H9 (cell line): ENCODE measurements around the gene SYNPO2. TPM values are rescaled to one million over a fixed set of nuclear protein-coding genes. Genes with fewer than 3 reads are reported as not detected.

Experiments
- DNase-seq: peaks from one replicate; pipeline ENCODE4 v3.0.0-alpha.2; 2017
- H2AFZ ChIP-seq: one replicate; pipeline ENCODE4 v1.6.1; 2013; ENCODE audit warnings: mild to moderate bottlenecking, low read length, control low read depth, moderate library complexity
- H2AK5ac ChIP-seq: 2 replicates; pipeline ENCODE4 v1.6.1; 2013; ENCODE audit warnings: low read length, control low read depth, mixed read lengths; ENCODE audit not compliant: insufficient read length
- H2BK120ac ChIP-seq: one replicate; pipeline ENCODE4 v1.6.1; 2013; ENCODE audit warnings: low read depth, mild to moderate bottlenecking, low read length, control low read depth, inconsistent platforms; ENCODE audit not compliant: poor library complexity, severe bottlenecking
- H2BK12ac ChIP-seq: 2 replicates; pipeline ENCODE4 v1.6.1; 2013; ENCODE audit warnings: low read length, control low read depth, mixed read lengths, low read depth; ENCODE audit not compliant: insufficient read length
- H2BK15ac ChIP-seq: 2 replicates; pipeline ENCODE4 v1.6.1; 2013; ENCODE audit warnings: low read depth, low read length, control low read depth
- H2BK20ac ChIP-seq: one replicate; pipeline ENCODE4 v1.6.1; 2013; ENCODE audit warnings: low read depth, mild to moderate bottlenecking, low read length, control low read depth, inconsistent platforms; ENCODE audit not compliant: poor library complexity, severe bottlenecking
- H2BK5ac ChIP-seq: 2 replicates; pipeline ENCODE4 v1.6.1; 2013; ENCODE audit warnings: low read length, control low read depth, mixed read lengths; ENCODE audit not compliant: insufficient read length
- H3K14ac ChIP-seq: 2 replicates; pipeline ENCODE4 v1.6.1; 2013; ENCODE audit warnings: low read length, control low read depth; ENCODE audit not compliant: insufficient read depth
- H3K18ac ChIP-seq: 2 replicates; pipeline ENCODE4 v1.6.1; 2013; ENCODE audit warnings: low read depth, mild to moderate bottlenecking, mixed read lengths, low read length, control low read depth; ENCODE audit not compliant: insufficient read length
- H3K23ac ChIP-seq: 2 replicates; pipeline ENCODE4 v1.6.1; 2013; ENCODE audit warnings: low read length, control low read depth, mixed read lengths, low read depth; ENCODE audit not compliant: insufficient read length
- H3K23me2 ChIP-seq: 2 replicates; pipeline ENCODE4 v1.6.1; 2013; ENCODE audit warnings: low read depth, mild to moderate bottlenecking, mixed read lengths, low read length, control low read depth; ENCODE audit not compliant: insufficient read length, poor library complexity, severe bottlenecking
- H3K27ac ChIP-seq: 2 replicates; pipeline ENCODE4 v1.5.1; 2013; ENCODE audit warnings: low read length, control low read depth, mixed read lengths, low read depth; ENCODE audit not compliant: insufficient read length
- H3K27me3 ChIP-seq: 2 replicates; pipeline ENCODE4 v1.6.1; 2013; ENCODE audit warnings: low read length, control low read depth, inconsistent platforms; ENCODE audit not compliant: insufficient read depth
- H3K4ac ChIP-seq: 2 replicates; pipeline ENCODE4 v1.6.1; 2013; ENCODE audit warnings: low read depth, mild to moderate bottlenecking, control low read depth, inconsistent platforms, low read length, moderate library complexity
- H3K4me1 ChIP-seq: 2 replicates; pipeline ENCODE4 v1.6.1; 2013; ENCODE audit warnings: low read length, control low read depth, inconsistent platforms; ENCODE audit not compliant: insufficient read depth
- H3K4me2 ChIP-seq: 2 replicates; pipeline ENCODE4 v1.6.1; 2013; ENCODE audit warnings: low read length, control low read depth, mixed read lengths; ENCODE audit not compliant: insufficient read length, insufficient read depth
- H3K56ac ChIP-seq: 2 replicates; pipeline ENCODE4 v1.6.1; 2013; ENCODE audit warnings: low read depth, mild to moderate bottlenecking, mixed read lengths, low read length, control low read depth; ENCODE audit not compliant: insufficient read length
- H3K79me1 ChIP-seq: 2 replicates; pipeline ENCODE4 v1.6.1; 2013; ENCODE audit warnings: low read depth, mild to moderate bottlenecking, moderate library complexity, low read length, control low read depth, inconsistent platforms; ENCODE audit not compliant: insufficient read depth, poor library complexity, severe bottlenecking
- H3K79me2 ChIP-seq: 2 replicates; pipeline ENCODE4 v1.6.1; 2013; ENCODE audit warnings: low read length, control low read depth, inconsistent platforms; ENCODE audit not compliant: insufficient read depth
- H3K9ac ChIP-seq: 2 replicates; pipeline ENCODE4 v1.6.1; 2013; ENCODE audit warnings: low read length, control low read depth, mixed read lengths; ENCODE audit not compliant: insufficient read length; ENCODE audit errors: extremely low read depth
- H3K9me3 ChIP-seq: one replicate; pipeline ENCODE4 v1.6.1; 2013; ENCODE audit warnings: low read depth, low read length, inconsistent platforms; ENCODE audit not compliant: control insufficient read depth
- H3T11ph ChIP-seq: one replicate; pipeline ENCODE4 v1.6.1; 2013; ENCODE audit warnings: mild to moderate bottlenecking, low read length, control low read depth, inconsistent platforms
- H4K20me1 ChIP-seq: one replicate; pipeline ENCODE4 v1.6.1; 2013; ENCODE audit not compliant: control insufficient read depth, insufficient read length, insufficient read depth
- H4K5ac ChIP-seq: 2 replicates; pipeline ENCODE4 v1.6.1; 2013; ENCODE audit warnings: low read depth, mild to moderate bottlenecking, mixed read lengths, low read length, control low read depth; ENCODE audit not compliant: insufficient read length
- H4K8ac ChIP-seq: replicated peaks from 2 replicates; pipeline ENCODE4 v1.6.1; 2013; ENCODE audit warnings: low read length, control low read depth, mixed read lengths, low read depth; ENCODE audit not compliant: insufficient read length
- H4K91ac ChIP-seq: 2 replicates; pipeline ENCODE4 v1.6.1; 2013; ENCODE audit warnings: low read depth, mild to moderate bottlenecking, moderate library complexity, mixed read lengths, low read length, control low read depth; ENCODE audit not compliant: insufficient read length
- H3K27ac Mint-ChIP-seq, 3 experiments: 2 replicates in 2 of 3; 3 replicates in 1 of 3; pipeline ENCODE4 v1.8.0; 2020 to 2021; ENCODE audit warnings: mixed read lengths in 3 of 3, mild to moderate bottlenecking in 1 of 3, moderate library complexity in 1 of 3
- H3K27me3 Mint-ChIP-seq: 2 replicates; pipeline ENCODE4 v1.8.0; 2021; ENCODE audit warnings: low read depth, mild to moderate bottlenecking, moderate library complexity, mixed read lengths
- H3K36me3 Mint-ChIP-seq, 3 experiments: 2 replicates in 2 of 3; 3 replicates in 1 of 3; pipeline ENCODE4 v1.8.0; 2020 to 2021; ENCODE audit warnings: low read depth in 3 of 3, mixed read lengths in 3 of 3; ENCODE audit not compliant: insufficient read depth in 1 of 3
- H3K4me1 Mint-ChIP-seq, 2 experiments: 2 replicates each; pipeline ENCODE4 v1.8.0; 2020; ENCODE audit warnings: mixed read lengths in 2 of 2
- H3K4me3 Mint-ChIP-seq, 2 experiments: 2 replicates in 1 of 2; 3 replicates in 1 of 2; pipeline ENCODE4 v1.8.0; 2020 to 2021; ENCODE audit warnings: mild to moderate bottlenecking in 2 of 2, mixed read lengths in 2 of 2, moderate library complexity in 1 of 2
- H3K9me3 Mint-ChIP-seq, 2 experiments: 2 replicates in 1 of 2; 3 replicates in 1 of 2; pipeline ENCODE4 v1.8.0; 2020; ENCODE audit warnings: mild to moderate bottlenecking in 2 of 2, mixed read lengths in 2 of 2, moderate library complexity in 1 of 2
- WGBS: extraction: QIAGEN DNeasy Blood & Tissue Kit; methylation state at CpG from one replicate; pipeline ENCODE4 v1.1.7; 2013; ENCODE audit warnings: missing lambda C conversion rate, low lambda C conversion rate, mixed read lengths; ENCODE audit not compliant: insufficient read length; ENCODE audit errors: extremely low coverage; 5-methylcytosine and 5-hydroxymethylcytosine counted together
- total RNA-seq: library from RNA; stranded (reverse); gene quantifications from 2 replicates; pipeline ENCODE4 v1.2.1, GENCODE V29; 2021
- TF ChIP-seq, protein P1 (sequence below): fragments of 200-600 bp; sonication (generic); conservative IDR thresholded peaks from 3 replicates; pipeline ENCODE4 v1.8.0; 2021; ENCODE audit warnings: antibody characterized with exemption, mild to moderate bottlenecking

SYNPO2 gene
- total RNA-seq, 1 experiment from 2014 or later, result 1.1 TPM

DNA sequence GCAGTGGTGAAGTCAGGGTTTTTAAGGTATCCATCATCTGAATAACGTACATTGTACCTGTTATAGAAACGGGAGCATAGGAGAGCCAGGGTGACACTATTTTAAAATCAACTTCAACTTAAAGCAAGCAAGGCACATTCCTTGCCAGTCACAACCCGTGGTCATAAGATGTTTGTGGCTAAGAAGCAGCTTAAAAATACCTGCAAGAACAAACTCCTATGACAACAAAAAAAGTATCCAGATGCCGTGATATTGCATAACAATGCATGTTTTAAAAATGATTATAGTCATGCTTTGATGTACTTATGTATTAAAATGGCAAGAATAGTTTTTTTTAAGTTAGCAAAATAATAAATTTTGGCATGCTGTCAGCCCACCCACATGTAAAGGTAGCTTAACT is 16.5 kb upstream of the SYNPO2 start:
- WGBS, result no CpG with 5 or more reads among the region's 4 CpGs
- H4K8ac ChIP-seq, result no peak overlapping the region

More for the DNA sequence above, 16.5 kb upstream of the SYNPO2 start:
- H3K9ac ChIP-seq, result no peak overlapping the region
- H3K79me1 ChIP-seq, result no peaks in the 10 kb centered on the region
- peaks cover 23 to 26% of the 10 kb centered on the region in 2 experiments for H3K4me1 Mint-ChIP-seq
- H3K27me3 Mint-ChIP-seq, result no peaks in the 10 kb centered on the region
- H3K23me2 ChIP-seq, result no peaks in the 10 kb centered on the region
- no peak overlapping the region for H2BK120ac ChIP-seq
- H3K56ac ChIP-seq, result no peak overlapping the region
- no peak overlapping the region for H3K27ac Mint-ChIP-seq
- no peak for DNase-seq
- no peak overlapping the region for H3T11ph ChIP-seq
- no peak overlapping the region for H4K91ac ChIP-seq
- H2BK12ac ChIP-seq, result no peak overlapping the region
- H3K4me1 ChIP-seq, result peaks cover 9% of the 10 kb centered on the region; the same call in 1 of the 2 replicates
- no peak overlapping the region for H2BK15ac ChIP-seq
- TF ChIP-seq, protein P1, sequence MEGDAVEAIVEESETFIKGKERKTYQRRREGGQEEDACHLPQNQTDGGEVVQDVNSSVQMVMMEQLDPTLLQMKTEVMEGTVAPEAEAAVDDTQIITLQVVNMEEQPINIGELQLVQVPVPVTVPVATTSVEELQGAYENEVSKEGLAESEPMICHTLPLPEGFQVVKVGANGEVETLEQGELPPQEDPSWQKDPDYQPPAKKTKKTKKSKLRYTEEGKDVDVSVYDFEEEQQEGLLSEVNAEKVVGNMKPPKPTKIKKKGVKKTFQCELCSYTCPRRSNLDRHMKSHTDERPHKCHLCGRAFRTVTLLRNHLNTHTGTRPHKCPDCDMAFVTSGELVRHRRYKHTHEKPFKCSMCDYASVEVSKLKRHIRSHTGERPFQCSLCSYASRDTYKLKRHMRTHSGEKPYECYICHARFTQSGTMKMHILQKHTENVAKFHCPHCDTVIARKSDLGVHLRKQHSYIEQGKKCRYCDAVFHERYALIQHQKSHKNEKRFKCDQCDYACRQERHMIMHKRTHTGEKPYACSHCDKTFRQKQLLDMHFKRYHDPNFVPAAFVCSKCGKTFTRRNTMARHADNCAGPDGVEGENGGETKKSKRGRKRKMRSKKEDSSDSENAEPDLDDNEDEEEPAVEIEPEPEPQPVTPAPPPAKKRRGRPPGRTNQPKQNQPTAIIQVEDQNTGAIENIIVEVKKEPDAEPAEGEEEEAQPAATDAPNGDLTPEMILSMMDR, result no peak
- peaks cover 2 to 5% (median 2%) of the 10 kb centered on the region in 3 experiments; a peak in 4 of 7 replicates for H3K36me3 Mint-ChIP-seq
- no peak overlapping the region for H3K23ac ChIP-seq
- H3K9me3 ChIP-seq, result no peaks in the 10 kb centered on the region
- no peak overlapping the region for H2AFZ ChIP-seq
- no peak overlapping the region for H3K4me3 Mint-ChIP-seq
- no peak overlapping the region for H3K18ac ChIP-seq
- no peak overlapping the region for H4K5ac ChIP-seq
- H3K4me2 ChIP-seq, result no peak overlapping the region
- no peak overlapping the region for H2BK20ac ChIP-seq
- H3K14ac ChIP-seq, result no peak overlapping the region
- H3K9me3 Mint-ChIP-seq, result peaks cover 7 to 12% of the 10 kb centered on the region in 2 experiments
- H2AK5ac ChIP-seq, result no peak overlapping the region
- no peak overlapping the region for H2BK5ac ChIP-seq
- H3K79me2 ChIP-seq, result no peaks in the 10 kb centered on the region
- H3K27ac ChIP-seq, result no peak overlapping the region
- H3K27me3 ChIP-seq, result no peaks in the 10 kb centered on the region
- H3K4ac ChIP-seq, result no peak overlapping the region
- H4K20me1 ChIP-seq, result no peaks in the 10 kb centered on the region
